Measurements from ENCODE around the gene KIAA1328.

Gene KIAA1328

DNA sequence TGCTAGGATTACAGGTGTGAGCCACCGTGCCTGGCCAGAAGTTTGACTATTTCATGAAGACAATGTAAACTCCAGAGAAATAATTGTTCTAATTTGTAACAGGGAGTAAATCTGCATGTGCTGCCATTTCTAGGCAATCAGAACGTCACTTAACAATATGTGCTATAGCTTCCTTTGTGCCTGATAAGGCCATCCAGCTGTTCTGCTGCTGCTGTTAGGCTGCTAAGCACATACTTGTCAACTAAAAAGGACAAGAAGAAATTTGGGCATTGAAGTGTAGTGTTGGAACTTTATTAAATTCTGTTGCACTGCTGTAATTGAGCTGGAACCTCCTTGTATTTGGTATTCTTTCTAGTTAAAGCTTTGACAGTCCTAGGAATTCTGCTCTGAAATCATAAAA is 57.1 kb downstream of the KIAA1328 start:
- no peak overlapping the region for H3K4me3 ChIP-seq (ENCODE audit: insufficient read depth, low read length, poor library complexity, severe bottlenecking)
- no peaks in the 10 kb centered on the region for H4K20me1 ChIP-seq (ENCODE audit: low read depth, low read length)
- H3K27ac ChIP-seq (ENCODE audit: low read depth, low read length): no peak overlapping the region
- no peaks in the 10 kb centered on the region for H3K79me2 ChIP-seq (ENCODE audit: insufficient read depth, low read length)
- H3K36me3 ChIP-seq (ENCODE audit: low read length): no peaks in the 10 kb centered on the region
- no peaks in the 10 kb centered on the region for H3K9me3 ChIP-seq (ENCODE audit: insufficient read depth, low read length)
- H3K27me3 ChIP-seq (ENCODE audit: low read length): no peaks in the 10 kb centered on the region
- no peaks in the 10 kb centered on the region for H3F3A ChIP-seq (ENCODE audit: insufficient read depth)
- H2AFZ ChIP-seq (ENCODE audit: low read depth, low read length, severe bottlenecking): no peak overlapping the region
- no peak overlapping the region for H3K4me2 ChIP-seq (ENCODE audit: low read depth, low read length, poor library complexity, severe bottlenecking)
- TF ChIP-seq, protein P1, sequence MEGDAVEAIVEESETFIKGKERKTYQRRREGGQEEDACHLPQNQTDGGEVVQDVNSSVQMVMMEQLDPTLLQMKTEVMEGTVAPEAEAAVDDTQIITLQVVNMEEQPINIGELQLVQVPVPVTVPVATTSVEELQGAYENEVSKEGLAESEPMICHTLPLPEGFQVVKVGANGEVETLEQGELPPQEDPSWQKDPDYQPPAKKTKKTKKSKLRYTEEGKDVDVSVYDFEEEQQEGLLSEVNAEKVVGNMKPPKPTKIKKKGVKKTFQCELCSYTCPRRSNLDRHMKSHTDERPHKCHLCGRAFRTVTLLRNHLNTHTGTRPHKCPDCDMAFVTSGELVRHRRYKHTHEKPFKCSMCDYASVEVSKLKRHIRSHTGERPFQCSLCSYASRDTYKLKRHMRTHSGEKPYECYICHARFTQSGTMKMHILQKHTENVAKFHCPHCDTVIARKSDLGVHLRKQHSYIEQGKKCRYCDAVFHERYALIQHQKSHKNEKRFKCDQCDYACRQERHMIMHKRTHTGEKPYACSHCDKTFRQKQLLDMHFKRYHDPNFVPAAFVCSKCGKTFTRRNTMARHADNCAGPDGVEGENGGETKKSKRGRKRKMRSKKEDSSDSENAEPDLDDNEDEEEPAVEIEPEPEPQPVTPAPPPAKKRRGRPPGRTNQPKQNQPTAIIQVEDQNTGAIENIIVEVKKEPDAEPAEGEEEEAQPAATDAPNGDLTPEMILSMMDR (IDR thresholded peaks at IDR 0.05; ENCODE audit: insufficient read depth, low read length, poor library complexity, severe bottlenecking): no peak
- no peak for TF ChIP-seq EZH2phosphoT487 (conservative IDR thresholded peaks at IDR 0.05; ENCODE audit: low read length)
- H3K9ac ChIP-seq (ENCODE audit: low read length): no peak overlapping the region
- no peaks in the 10 kb centered on the region for H3K9me2 ChIP-seq (replicated peaks; ENCODE audit: insufficient read depth, low read length)

DNA sequence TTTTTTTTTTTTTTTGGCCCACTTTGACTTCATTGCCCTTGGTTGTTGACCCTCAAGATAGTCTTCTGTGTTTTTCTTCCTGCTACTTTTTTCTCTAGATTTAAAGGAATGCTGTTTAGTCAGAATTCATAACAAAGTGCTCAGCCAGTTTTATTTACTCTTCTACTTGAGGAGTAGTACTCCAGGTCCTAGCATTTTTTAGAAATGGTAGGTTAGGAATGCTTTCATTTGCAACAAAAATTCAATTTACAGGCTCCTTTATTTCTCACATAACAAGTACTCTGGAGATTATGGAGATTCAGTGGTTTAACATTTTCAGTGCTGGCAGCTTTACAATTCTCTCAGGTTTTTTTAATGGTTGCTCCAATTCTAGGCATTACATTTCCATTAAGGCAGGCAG is 58.2 kb downstream of the KIAA1328 start:
- no peak overlapping the region for H3K4me3 ChIP-seq (ENCODE audit: insufficient read depth, low read length, poor library complexity, severe bottlenecking)
- H3K9ac ChIP-seq (ENCODE audit: low read length): no peak overlapping the region
- no peaks in the 10 kb centered on the region for H3F3A ChIP-seq (ENCODE audit: insufficient read depth)
- no peaks in the 10 kb centered on the region for H3K27me3 ChIP-seq (ENCODE audit: low read length)
- no peaks in the 10 kb centered on the region for H3K9me3 ChIP-seq (ENCODE audit: insufficient read depth, low read length)
- H3K27ac ChIP-seq (ENCODE audit: low read depth, low read length): no peak overlapping the region
- no peaks in the 10 kb centered on the region for H3K9me2 ChIP-seq (replicated peaks; ENCODE audit: insufficient read depth, low read length)
- no peak overlapping the region for H2AFZ ChIP-seq (ENCODE audit: low read depth, low read length, severe bottlenecking)
- no peak overlapping the region for H3K4me2 ChIP-seq (ENCODE audit: low read depth, low read length, poor library complexity, severe bottlenecking)
- H3K79me2 ChIP-seq (ENCODE audit: insufficient read depth, low read length): no peaks in the 10 kb centered on the region
- no peaks in the 10 kb centered on the region for H3K36me3 ChIP-seq (ENCODE audit: low read length)
- TF ChIP-seq EZH2phosphoT487 (conservative IDR thresholded peaks at IDR 0.05; ENCODE audit: low read length): no peak
- TF ChIP-seq, protein P1 (IDR thresholded peaks at IDR 0.05; ENCODE audit: insufficient read depth, low read length, poor library complexity, severe bottlenecking): no peak
- H4K20me1 ChIP-seq (ENCODE audit: low read depth, low read length): no peaks in the 10 kb centered on the region

DNA sequence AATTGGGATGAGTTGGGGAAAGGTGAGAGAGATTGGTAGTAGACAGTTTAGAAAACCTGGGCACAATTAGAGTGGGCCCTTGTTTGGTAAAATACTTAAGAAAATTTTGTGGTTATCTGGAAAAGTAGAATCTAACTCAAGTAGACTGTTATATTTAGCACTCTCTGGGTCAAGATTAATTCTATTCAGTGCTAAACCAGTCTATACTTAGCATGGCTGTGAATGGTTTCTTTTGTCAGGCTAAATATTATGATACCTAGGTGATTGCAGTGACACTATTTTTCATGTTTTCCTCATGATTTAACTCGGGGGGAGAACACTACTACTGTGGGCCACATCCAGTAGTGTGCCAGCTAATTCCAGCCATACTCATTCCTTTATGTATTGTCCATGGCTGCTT is 58.9 kb downstream of the KIAA1328 start:
- H3K9me3 ChIP-seq (ENCODE audit: insufficient read depth, low read length): no peaks in the 10 kb centered on the region
- H3K4me2 ChIP-seq (ENCODE audit: low read depth, low read length, poor library complexity, severe bottlenecking): no peak overlapping the region
- H3K9ac ChIP-seq (ENCODE audit: low read length): no peak overlapping the region
- no peaks in the 10 kb centered on the region for H3K27me3 ChIP-seq (ENCODE audit: low read length)
- H3K79me2 ChIP-seq (ENCODE audit: insufficient read depth, low read length): no peaks in the 10 kb centered on the region
- no peaks in the 10 kb centered on the region for H4K20me1 ChIP-seq (ENCODE audit: low read depth, low read length)
- H2AFZ ChIP-seq (ENCODE audit: low read depth, low read length, severe bottlenecking): no peak overlapping the region
- no peak overlapping the region for H3K27ac ChIP-seq (ENCODE audit: low read depth, low read length)
- no peaks in the 10 kb centered on the region for H3F3A ChIP-seq (ENCODE audit: insufficient read depth)
- TF ChIP-seq, protein P1 (IDR thresholded peaks at IDR 0.05; ENCODE audit: insufficient read depth, low read length, poor library complexity, severe bottlenecking): no peak
- TF ChIP-seq EZH2phosphoT487 (conservative IDR thresholded peaks at IDR 0.05; ENCODE audit: low read length): no peak
- no peak overlapping the region for H3K4me3 ChIP-seq (ENCODE audit: insufficient read depth, low read length, poor library complexity, severe bottlenecking)
- no peaks in the 10 kb centered on the region for H3K9me2 ChIP-seq (replicated peaks; ENCODE audit: insufficient read depth, low read length)
- no peaks in the 10 kb centered on the region for H3K36me3 ChIP-seq (ENCODE audit: low read length)
